HAP-1 (cell line): ENCODE data around the gene S100A16.
"Not testable (repeated sequence)": the region's sequence is repeated elsewhere in the genome, so short reads cannot be mapped to it uniquely, and the experiment has no call there.

Source experiments
- DNase-seq, 2 experiments: peaks; one replicate each; pipeline ENCODE4 v3.0.0-alpha.2; 2016 to 2020; ENCODE audit warnings: low spot score in 2 of 2
- H3K27me3 ChIP-seq: fragments of 250-450 bp; sonication (Bioruptor Pico); 2 replicates; pipeline ENCODE4 v1.5.1; 2020; ENCODE audit warnings: low read depth, mild to moderate bottlenecking, moderate library complexity
- H3K36me3 ChIP-seq: fragments of 250-450 bp; sonication (Bioruptor Pico); replicated peaks from 2 replicates; pipeline ENCODE4 v1.5.1; 2020; ENCODE audit warnings: mild to moderate bottlenecking
- H3K4me1 ChIP-seq: fragments of 250-450 bp; sonication (Bioruptor Pico); 2 replicates; pipeline ENCODE4 v1.5.1; 2020; ENCODE audit warnings: mild to moderate bottlenecking
- H3K4me3 ChIP-seq: fragments of 250-450 bp; sonication (Bioruptor Pico); 2 replicates; pipeline ENCODE4 v1.5.1; 2020; ENCODE audit warnings: mild to moderate bottlenecking, moderate library complexity
- H3K9me3 ChIP-seq: fragments of 250-450 bp; sonication (Bioruptor Pico); 2 replicates; pipeline ENCODE4 v1.5.1; 2020; ENCODE audit warnings: mild to moderate bottlenecking, moderate library complexity
- in situ Hi-C: fragments of 300-500 bp; cut with MboI; formaldehyde crosslinking; loops from 3 replicates; pipeline ENCODE4 v1.14.3; 2020; ENCODE audit warnings: low sequenced_read_pairs, inconsistent platforms, mixed read lengths

Gene S100A16

GRCh38 chr1:153566414-153567371 is 46.2 kb downstream of the S100A16 start:
- no peaks in the 10 kb centered on the region for H3K9me3 ChIP-seq
- H3K4me3 ChIP-seq, result no peak overlapping the region
- in situ Hi-C loops, result loop anchor here (10.0 kb wide), 2 partner anchors 52 to 212 kb away; partner anchors contain the start of gene S100A9
- H3K36me3 ChIP-seq, result no peaks in the 10 kb centered on the region
- no peaks in the 10 kb centered on the region for H3K27me3 ChIP-seq
- H3K4me1 ChIP-seq, result peaks cover 12% of the 10 kb centered on the region
- DNase-seq, result peak in 1 of 2 experiments; percentile 76

- in situ Hi-C loops, result loop anchor here (10.0 kb wide), 2 partner anchors 51 to 211 kb away; partner anchors contain the start of gene S100A9
- Histone ChIP-seq H3K4me1 (peaks cover 12% of the 10 kb centered on the region), H3K36me3 (no peaks in the 10 kb centered on the region)
Measured at GRCh38 chr1:153565529-153566374, 47.2 kb downstream of the S100A16 start, which contains the start of gene S100A2. S100A2 (minus strand) TSS chr1:153565844; CDS start chr1:153563877, 1,967 bp downstream.

DNA sequence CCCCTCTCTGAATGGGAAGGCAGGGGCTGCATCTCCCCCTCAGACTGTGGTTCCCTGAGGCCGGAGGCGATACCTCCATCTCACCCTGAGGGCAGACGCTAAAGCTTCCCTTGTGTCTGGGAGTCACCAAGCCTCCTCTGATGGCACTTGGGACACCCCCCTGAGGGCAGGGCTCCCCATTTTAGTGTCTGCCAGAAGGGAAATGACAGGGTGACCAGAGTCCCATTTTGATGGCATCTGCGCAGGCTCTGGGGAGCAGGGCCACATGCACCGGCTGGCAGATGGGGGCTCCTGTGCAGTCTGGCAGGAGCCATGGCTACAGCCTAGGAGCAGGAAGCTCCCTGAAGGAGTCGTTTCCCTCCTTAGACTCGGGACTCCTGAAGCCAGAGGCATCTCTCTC is 48.9 kb downstream of the S100A16 start:
- H3K9me3 ChIP-seq, result no peaks in the 10 kb centered on the region
- DNase-seq, result no peak
- no peaks in the 10 kb centered on the region for H3K27me3 ChIP-seq
- no peak overlapping the region for H3K4me3 ChIP-seq
- in situ Hi-C loops, result loop anchor here (10.0 kb wide), 2 partner anchors 49 to 209 kb away; partner anchors contain the start of gene S100A9
- H3K4me1 ChIP-seq, result peaks cover 12% of the 10 kb centered on the region
- H3K36me3 ChIP-seq, result no peaks in the 10 kb centered on the region

More at GRCh38 chr1:153565529-153566374, 47.2 kb downstream of the S100A16 start, which contains the start of gene S100A2:
- Histone ChIP-seq H3K9me3 (no peaks in the 10 kb centered on the region), H3K27me3 (no peaks in the 10 kb centered on the region), H3K4me3 (no peak within 1 kb of the TSS)
- DNase-seq, result no peak

DNA sequence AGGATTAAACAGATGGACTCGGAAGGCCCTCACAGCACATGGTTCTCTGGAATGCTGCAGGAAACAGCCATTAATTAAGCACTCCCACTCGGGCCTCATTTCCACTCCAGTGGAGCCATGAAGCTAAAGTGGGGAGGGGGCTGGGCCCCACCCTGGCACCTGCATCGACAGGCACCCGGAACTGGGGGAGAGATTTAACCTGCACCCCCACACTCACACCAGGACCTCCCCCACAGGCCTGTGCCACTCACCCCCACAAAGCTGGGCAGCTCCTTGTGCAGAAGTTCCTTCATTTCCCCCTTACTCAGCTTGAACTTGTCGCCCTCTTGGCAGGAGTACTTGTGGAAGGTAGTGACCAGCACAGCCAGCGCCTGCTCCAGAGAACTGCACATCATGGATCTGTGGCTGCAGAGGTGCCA is 49.4 kb downstream of the S100A16 start:
- Histone ChIP-seq H3K4me3 (no peak overlapping the region), H3K4me1 (peaks cover 8% of the 10 kb centered on the region), H3K36me3 (no peaks in the 10 kb centered on the region), H3K27me3 (no peaks in the 10 kb centered on the region), H3K9me3 (no peaks in the 10 kb centered on the region)
- DNase-seq, result no peak
- in situ Hi-C loops, result loop anchor here (10.0 kb wide), 2 partner anchors 49 to 209 kb away; partner anchors contain the start of gene S100A9

- DNase-seq, H3K27me3 ChIP-seq, H3K36me3 ChIP-seq, H3K4me1 ChIP-seq, H3K4me3 ChIP-seq, H3K9me3 ChIP-seq: not testable (repeated sequence)
- in situ Hi-C loops, result loop anchor here (10.0 kb wide), 2 partner anchors 47 to 207 kb away; partner anchors contain the start of gene S100A9
Measured at GRCh38 chr1:153562021-153562420, 50.9 kb downstream of the S100A16 start.

- Histone ChIP-seq H3K4me3 (no peak overlapping the region), H3K9me3 (no peaks in the 10 kb centered on the region), H3K36me3 (no peaks in the 10 kb centered on the region), H3K27me3 (no peaks in the 10 kb centered on the region), H3K4me1 (no peaks in the 10 kb centered on the region)
- no peak for DNase-seq
- in situ Hi-C loops, result loop anchor here (10.0 kb wide), 2 partner anchors 47 to 207 kb away; partner anchors contain the start of gene S100A9
Measured at GRCh38 chr1:153561466-153561985, 51.4 kb downstream of the S100A16 start.

DNA sequence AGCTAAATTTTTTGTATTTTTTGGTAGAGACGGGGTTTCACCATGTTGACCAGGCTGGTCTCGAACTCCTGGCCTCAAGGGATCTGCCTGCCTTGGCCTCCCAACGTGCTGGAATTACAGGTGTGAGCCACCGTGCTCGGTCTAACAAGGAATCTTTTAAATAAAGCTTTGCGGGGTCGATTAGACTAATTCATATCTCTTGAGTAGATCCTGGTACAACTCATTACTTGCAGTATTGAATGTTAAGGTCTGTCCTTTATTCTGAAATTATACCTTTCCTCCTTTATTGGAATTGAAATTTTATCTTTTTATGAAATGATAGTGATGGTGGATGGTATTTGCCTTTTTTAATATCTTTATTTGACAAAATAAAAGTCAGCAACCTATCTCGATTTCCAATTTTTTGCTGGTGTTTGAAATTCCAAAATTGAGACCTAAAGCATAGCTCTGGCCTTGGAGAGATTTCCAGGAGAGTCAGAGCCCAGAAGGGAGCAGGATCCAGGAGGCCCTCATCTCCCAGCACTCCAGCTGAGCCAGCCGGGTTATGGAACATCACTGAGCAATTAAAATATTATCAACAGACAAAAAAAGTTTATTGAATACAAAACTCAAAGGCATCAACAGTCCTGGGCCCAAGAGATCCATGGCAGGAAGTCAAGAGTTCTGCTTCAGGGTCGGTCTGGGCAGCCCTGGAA is 52.0 kb downstream of the S100A16 start:
- in situ Hi-C loops, result loop anchor here (10.0 kb wide), 2 partner anchors 46 to 206 kb away; partner anchors contain the start of gene S100A9
- H3K4me1 ChIP-seq, result no peaks in the 10 kb centered on the region
- no peak overlapping the region for H3K4me3 ChIP-seq
- no peak for DNase-seq
- H3K27me3 ChIP-seq, result no peaks in the 10 kb centered on the region
- H3K9me3 ChIP-seq, result no peaks in the 10 kb centered on the region
- H3K36me3 ChIP-seq, result no peaks in the 10 kb centered on the region

DNA sequence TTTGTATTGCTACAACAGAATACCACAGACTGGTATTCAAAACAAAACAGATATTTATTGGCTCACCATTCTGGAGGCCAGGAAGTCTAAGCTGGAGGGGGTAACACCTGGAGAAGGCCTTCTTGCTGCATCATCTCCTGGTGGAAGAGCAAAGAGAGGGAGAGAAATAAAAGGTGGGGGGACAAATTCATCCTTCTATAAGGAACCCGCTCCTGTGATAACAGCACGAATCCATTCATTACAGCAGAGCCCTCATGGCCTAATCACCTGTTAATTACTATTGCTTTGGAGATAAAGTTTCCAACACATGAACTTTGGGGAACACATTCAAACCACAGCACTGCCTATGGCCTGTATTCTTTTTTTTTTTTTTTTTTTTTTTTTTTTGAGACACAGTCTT is 52.7 kb downstream of the S100A16 start:
- in situ Hi-C loops, result loop anchor here (10.0 kb wide), 2 partner anchors 45 to 205 kb away; partner anchors contain the start of gene S100A9
- H3K36me3 ChIP-seq, result no peaks in the 10 kb centered on the region
- H3K27me3 ChIP-seq, result no peaks in the 10 kb centered on the region
- no peaks in the 10 kb centered on the region for H3K4me1 ChIP-seq
- no peaks in the 10 kb centered on the region for H3K9me3 ChIP-seq
- no peak overlapping the region for H3K4me3 ChIP-seq
- DNase-seq, result no peak

- H3K27me3 ChIP-seq, result no peaks in the 10 kb centered on the region
- in situ Hi-C loops, result no loop called here
- no peaks in the 10 kb centered on the region for H3K9me3 ChIP-seq
- no peaks in the 10 kb centered on the region for H3K4me1 ChIP-seq
- no peak for DNase-seq
- no peaks in the 10 kb centered on the region for H3K36me3 ChIP-seq
- no peak overlapping the region for H3K4me3 ChIP-seq
Measured at GRCh38 chr1:153557877-153558276, 55.1 kb downstream of the S100A16 start.
